Subcutaneous abdominal adipose tissue (tissue), 5 donors: ENCODE measurements around the gene MAP7D1.
"Not testable (repeated sequence)": the region's sequence is repeated elsewhere in the genome, so short reads cannot be mapped to it uniquely, and the experiment has no call there.

Experiments
- H3K27ac ChIP-seq: one replicate; pipeline ENCODE4 v1.7.0; 2013; ENCODE audit warnings: low read depth, mild to moderate bottlenecking, inconsistent platforms, low read length, moderate library complexity
- H3K27me3 ChIP-seq, 5 donors: one replicate each; pipeline ENCODE4 v1.7.0; 2013; ENCODE audit warnings: low read length in 5 of 5, inconsistent platforms in 1 of 5; ENCODE audit not compliant: control insufficient read depth in 5 of 5, insufficient read depth in 4 of 5
- H3K36me3 ChIP-seq, 5 donors: one replicate each; pipeline ENCODE4 v1.7.0; 2013; ENCODE audit warnings: low read length in 5 of 5; ENCODE audit not compliant: control insufficient read depth in 5 of 5, insufficient read depth in 5 of 5
- H3K4me1 ChIP-seq, 5 donors: one replicate each; pipeline ENCODE4 v1.7.0; 2013; ENCODE audit warnings: low read length in 5 of 5, mild to moderate bottlenecking in 3 of 5, moderate library complexity in 1 of 5; ENCODE audit not compliant: control insufficient read depth in 5 of 5, insufficient read depth in 5 of 5
- H3K4me3 ChIP-seq, 5 donors: one replicate each; pipeline ENCODE4 v1.7.0; 2013; ENCODE audit warnings: low read length in 5 of 5, low read depth in 1 of 5
- H3K9ac ChIP-seq, 5 donors: one replicate each; pipeline ENCODE4 v1.7.0; 2013; ENCODE audit warnings: low read length in 5 of 5, mild to moderate bottlenecking in 4 of 5, moderate library complexity in 3 of 5
- H3K9me3 ChIP-seq, 5 donors: one replicate each; pipeline ENCODE4 v1.7.0; 2013; ENCODE audit warnings: low read length in 5 of 5; ENCODE audit not compliant: control insufficient read depth in 5 of 5
- donor health status: healthy.
- donor health status: healthy.
- donor health status: healthy.
- donor health status: healthy.
- donor health status: healthy.

MAP7D1 gene

GRCh38 chr1:36196805-36197204 lies 40.8 kb downstream of the MAP7D1 start:
- not testable (repeated sequence) for H3K9me3 ChIP-seq, H3K9ac ChIP-seq, H3K4me3 ChIP-seq, H3K27ac ChIP-seq, H3K27me3 ChIP-seq, H3K36me3 ChIP-seq
- peaks cover 0 to 14% (median 9%) of the 10 kb centered on the region in 5 donors for H3K4me1 ChIP-seq

- Histone ChIP-seq H3K4me3 (no peak overlapping the region), H3K4me1 (peaks cover 1 to 15% (median 12%) of the 10 kb centered on the region in 5 donors), H3K36me3 (no peaks in the 10 kb centered on the region), H3K9me3 (no peaks in the 10 kb centered on the region), H3K27ac (no peak overlapping the region), H3K9ac (no peak overlapping the region), H3K27me3 (no peaks in the 10 kb centered on the region)
Observed at GRCh38 chr1:36198641-36199040, 42.7 kb downstream of the MAP7D1 start.

- H3K9me3 ChIP-seq: no peaks in the 10 kb centered on the region
- H3K36me3 ChIP-seq: no peaks in the 10 kb centered on the region
- H3K27me3 ChIP-seq: no peaks in the 10 kb centered on the region
- H3K27ac ChIP-seq: peak overlapping the region; percentile 44
- peaks cover 1 to 25% (median 21%) of the 10 kb centered on the region in 5 donors for H3K4me1 ChIP-seq
- no peak overlapping the region for H3K4me3 ChIP-seq
- peak overlapping the region in 1 of 5 donors; percentile 20 for H3K9ac ChIP-seq
Observed at GRCh38 chr1:36199934-36200741, 44.2 kb downstream of the MAP7D1 start.

- Histone ChIP-seq H3K36me3 (no peaks in the 10 kb centered on the region), H3K27me3 (no peaks in the 10 kb centered on the region), H3K27ac (peak overlapping the region; percentile 88), H3K4me3 (no peak overlapping the region), H3K9me3 (no peaks in the 10 kb centered on the region), H3K9ac (peak overlapping the region in 3 of 5 donors; percentile 5 to 63 (median 58)), H3K4me1 (peaks cover 1 to 43% (median 32%) of the 10 kb centered on the region in 5 donors)
Observed at GRCh38 chr1:36203027-36203553, 47.1 kb downstream of the MAP7D1 start.

GRCh38 chr1:36203554-36204346 lies 47.8 kb downstream of the MAP7D1 start:
- Histone ChIP-seq H3K4me1 (peaks cover 1 to 49% (median 35%) of the 10 kb centered on the region in 5 donors), H3K27ac (peak overlapping the region; percentile 88), H3K4me3 (no peak overlapping the region), H3K36me3 (no peaks in the 10 kb centered on the region), H3K9me3 (no peaks in the 10 kb centered on the region), H3K9ac (peak overlapping the region in 4 of 5 donors; percentile 12 to 73 (median 38)), H3K27me3 (no peaks in the 10 kb centered on the region)

- peak overlapping the region in 1 of 5 donors; percentile 73 for H3K9ac ChIP-seq
- H3K36me3 ChIP-seq: no peaks in the 10 kb centered on the region
- no peaks in the 10 kb centered on the region for H3K27me3 ChIP-seq
- peak overlapping the region in 1 of 5 donors; percentile 22 for H3K4me3 ChIP-seq
- H3K4me1 ChIP-seq: peaks cover 1 to 55% (median 35%) of the 10 kb centered on the region in 5 donors
- peak overlapping the region; percentile 88 for H3K27ac ChIP-seq
- no peaks in the 10 kb centered on the region for H3K9me3 ChIP-seq
Observed at GRCh38 chr1:36204347-36204909, 48.5 kb downstream of the MAP7D1 start.

- H3K36me3 ChIP-seq: no peaks in the 10 kb centered on the region
- no peaks in the 10 kb centered on the region for H3K27me3 ChIP-seq
- H3K4me3 ChIP-seq: no peak overlapping the region
- H3K4me1 ChIP-seq: peaks cover 0 to 54% (median 36%) of the 10 kb centered on the region in 5 donors
- peak overlapping the region; percentile 76 for H3K27ac ChIP-seq
- H3K9ac ChIP-seq: no peak overlapping the region
- H3K9me3 ChIP-seq: no peaks in the 10 kb centered on the region
Observed at GRCh38 chr1:36206323-36206858, 50.4 kb downstream of the MAP7D1 start.

GRCh38 chr1:36207339-36207738 lies 51.4 kb downstream of the MAP7D1 start:
- no peaks in the 10 kb centered on the region for H3K9me3 ChIP-seq
- H3K36me3 ChIP-seq: no peaks in the 10 kb centered on the region
- H3K27ac ChIP-seq: peak overlapping the region; percentile 76
- H3K4me3 ChIP-seq: peak overlapping the region in 2 of 5 donors; percentile 16 to 17
- peaks cover 0 to 54% (median 36%) of the 10 kb centered on the region in 5 donors for H3K4me1 ChIP-seq
- H3K9ac ChIP-seq: peak overlapping the region in 1 of 5 donors; percentile 53
- no peaks in the 10 kb centered on the region for H3K27me3 ChIP-seq

GRCh38 chr1:36208978-36209703 lies 53.2 kb downstream of the MAP7D1 start:
- peak overlapping the region; percentile 76 for H3K27ac ChIP-seq
- H3K4me3 ChIP-seq: no peak overlapping the region
- H3K27me3 ChIP-seq: no peaks in the 10 kb centered on the region
- H3K9ac ChIP-seq: no peak overlapping the region
- H3K9me3 ChIP-seq: no peaks in the 10 kb centered on the region
- H3K4me1 ChIP-seq: peaks cover 0 to 44% (median 25%) of the 10 kb centered on the region in 5 donors
- no peaks in the 10 kb centered on the region for H3K36me3 ChIP-seq
